Spinal cord (tissue), 10 donors: ENCODE measurements around the gene FAM47C. TPM values are rescaled to one million over a fixed set of nuclear protein-coding genes. Genes with fewer than 3 reads are reported as not detected.

Experiments
- DNase-seq, 6 donors: peaks; one replicate each; pipeline versions ENCODE4 v3.0.0 to v3.0.0-alpha.2; 2013 to 2015; ENCODE audit warnings: low spot score in 6 of 6, low read depth in 4 of 6
- H3K27ac ChIP-seq: one replicate; pipeline ENCODE4 v1.5.1; 2013; ENCODE audit warnings: low read depth, low read length, control low read depth
- H3K27me3 ChIP-seq: one replicate; pipeline ENCODE4 v1.6.1; 2013; ENCODE audit warnings: low read length; ENCODE audit not compliant: control insufficient read depth, insufficient read depth
- H3K36me3 ChIP-seq: one replicate; pipeline ENCODE4 v1.6.1; 2013; ENCODE audit warnings: low read length; ENCODE audit not compliant: control insufficient read depth, insufficient read depth
- H3K4me1 ChIP-seq: one replicate; pipeline ENCODE4 v1.6.1; 2013; ENCODE audit warnings: low read length; ENCODE audit not compliant: control insufficient read depth, insufficient read depth
- H3K4me3 ChIP-seq: one replicate; pipeline ENCODE4 v1.5.1; 2013; ENCODE audit warnings: low read depth, low read length, control low read depth
- H3K9me3 ChIP-seq: one replicate; pipeline ENCODE4 v1.6.1; 2013; ENCODE audit warnings: low read length; ENCODE audit not compliant: control insufficient read depth, insufficient read depth
- WGBS: methylation state at CpG from one replicate; pipeline ENCODE4 v1.1.5; 2013; ENCODE audit warnings: missing lambda C conversion rate; ENCODE audit not compliant: insufficient coverage; 5-methylcytosine and 5-hydroxymethylcytosine counted together
- polyA plus RNA-seq, 2 donors: library from polyadenylated mRNA; unstranded; fragments of 120-200 nt; gene quantifications; one replicate each; pipeline ENCODE4 v1.2.1, GENCODE V29; 2013; ENCODE audit not compliant: insufficient read length in 2 of 2
- total RNA-seq, 2 donors: library from RNA; depleted of rRNA in 1 of 2; stranded (reverse); fragments of 120-200 nt in 1 of 2; fragments of >200 nt in 1 of 2; gene quantifications; one replicate each; pipeline versions ENCODE4 v1.2.3 to v1.2.4, GENCODE V29; 2013 to 2014
- donor health status: healthy.

The FAM47C gene
- total and polyA plus RNA-seq, 4 donors: 0.17 to 0.23 TPM; not detected in 2

GRCh38 chrX:37060999-37061398, 52.8 kb downstream of the FAM47C start:
- H3K4me1 ChIP-seq: no peaks in the 10 kb centered on the region
- no peaks in the 10 kb centered on the region for H3K9me3 ChIP-seq
- DNase-seq: peak; percentile 0 to 77 (median 9)
- no peaks in the 10 kb centered on the region for H3K36me3 ChIP-seq
- no CpG with 5 or more reads among the region's 3 CpGs for whole genome bisulfite sequencing
- peaks cover 3% of the 10 kb centered on the region for H3K27me3 ChIP-seq
- no peak overlapping the region for H3K4me3 ChIP-seq
- no peak overlapping the region for H3K27ac ChIP-seq
